Sigmoid colon (tissue), 4 donors: Measurements from ENCODE around the gene IL10RA.

Experiments used
- CTCF ChIP-seq, 4 experiments: fragments of 450-650 bp in 3 of 4; fragments of 200-600 bp in 1 of 4; IDR thresholded peaks; one replicate each; pipeline ENCODE4 v1.5.1; 2016 to 2019; ENCODE audit warnings: antibody characterized with exemption in 4 of 4, mild to moderate bottlenecking in 3 of 4, moderate library complexity in 2 of 4
- POLR2AphosphoS5 ChIP-seq, 4 donors: sonication (generic); formaldehyde crosslinking; IDR thresholded peaks; one replicate each; pipeline ENCODE4 v1.6.1; 2017; ENCODE audit warnings: antibody characterized with exemption in 4 of 4

- no peak for TF ChIP-seq CTCF (IDR thresholded peaks at IDR 0.05)
- TF ChIP-seq POLR2AphosphoS5 (IDR thresholded peaks at IDR 0.05) = no peak
Observed at GRCh38 chr11:118000850-118001228, 14.6 kb downstream of the IL10RA start.
